T-cell (primary cell): Measurements from ENCODE around the gene WWC2. TPM values are rescaled to one million over a fixed set of nuclear protein-coding genes. Genes with fewer than 3 reads are reported as not detected.

Experiments
- ATAC-seq, 4 experiments: fragments of 200-7000 bp in 3 of 4; fragments of 150-1000 bp in 1 of 4; cut with Tn5 transposase; replicated peaks in 1 of 4; 1 replicate in 3 of 4; 2 replicates in 1 of 4; pipeline ENCODE4 v1.10.0; 2021; ENCODE audit warnings: moderate library complexity in 3 of 4, mild to moderate bottlenecking in 2 of 4, moderate number of reproducible peaks in 1 of 4
- CTCF ChIA-PET, 2 donors: fragments of 300-600 bp; sonication (Branson Sonifier 250); formaldehyde crosslinking; loops; one replicate each; lab custom pipeline; 2022; ENCODE audit warnings: antibody characterized with exemption in 2 of 2; lab: Charles Lee
- POLR2A ChIA-PET, 2 donors: fragments of 300-600 bp; sonication (Branson Sonifier 250); formaldehyde crosslinking; loops; one replicate each; lab custom pipeline; 2022; ENCODE audit warnings: antibody characterized with exemption in 2 of 2; lab: Charles Lee
- DNase-seq, 35 experiments: peaks; one replicate each; pipeline versions ENCODE4 v3.0.0 to v3.0.0-alpha.2; 2013 to 2023
- H3K27ac ChIP-seq: one replicate; pipeline ENCODE4 v1.5.1; 2013; ENCODE audit warnings: low read length
- H3K27me3 ChIP-seq, 2 experiments: replicated peaks in 1 of 2; 1 replicate in 1 of 2; 2 replicates in 1 of 2; pipeline versions ENCODE4 v1.6.1 to v1.7.0; 2013; ENCODE audit warnings: low read length in 1 of 2, mixed read lengths in 1 of 2; ENCODE audit not compliant: control insufficient read depth in 2 of 2, insufficient read depth in 2 of 2; ENCODE audit errors: extremely low read depth in 1 of 2
- H3K36me3 ChIP-seq, 2 donors: 1 replicate in 1 of 2; 2 replicates in 1 of 2; pipeline versions ENCODE4 v1.6.1 to v1.7.0; 2013; ENCODE audit warnings: low read length in 1 of 2; ENCODE audit not compliant: control insufficient read depth in 2 of 2, insufficient read depth in 1 of 2; ENCODE audit errors: extremely low read depth in 1 of 2
- H3K4me1 ChIP-seq, 2 experiments: 1 replicate in 1 of 2; 2 replicates in 1 of 2; pipeline versions ENCODE4 v1.6.1 to v1.7.0; 2013; ENCODE audit warnings: low read length in 2 of 2, mixed read lengths in 1 of 2; ENCODE audit not compliant: insufficient read depth in 2 of 2, control insufficient read depth in 1 of 2; ENCODE audit errors: extremely low read depth in 1 of 2
- H3K4me3 ChIP-seq, 2 donors: 1 replicate in 1 of 2; 2 replicates in 1 of 2; pipeline versions ENCODE4 v1.5.1 to v1.7.0; 2013; ENCODE audit warnings: mild to moderate bottlenecking in 2 of 2, low read length in 1 of 2, moderate library complexity in 1 of 2; ENCODE audit not compliant: control insufficient read depth in 1 of 2; ENCODE audit errors: extremely low read depth in 1 of 2
- H3K9me3 ChIP-seq: 2 replicates; pipeline ENCODE4 v1.7.0; 2013
- H3K27ac Mint-ChIP-seq, 2 donors: one replicate each; pipeline ENCODE4 v1.8.0; 2020 to 2021; ENCODE audit warnings: mild to moderate bottlenecking in 2 of 2, mixed read lengths in 2 of 2
- H3K27me3 Mint-ChIP-seq, 2 donors: one replicate each; pipeline ENCODE4 v1.8.0; 2021 to 2022; ENCODE audit warnings: mixed read lengths in 2 of 2
- H3K36me3 Mint-ChIP-seq: one replicate; pipeline ENCODE4 v1.8.0; 2021; ENCODE audit warnings: mixed read lengths
- H3K4me1 Mint-ChIP-seq, 3 donors: one replicate each; pipeline ENCODE4 v1.8.0; 2020 to 2022; ENCODE audit warnings: mixed read lengths in 3 of 3, mild to moderate bottlenecking in 1 of 3
- H3K4me3 Mint-ChIP-seq, 3 donors: one replicate each; pipeline ENCODE4 v1.8.0; 2020 to 2022; ENCODE audit warnings: mild to moderate bottlenecking in 3 of 3, mixed read lengths in 3 of 3, moderate library complexity in 3 of 3
- H3K9me3 Mint-ChIP-seq, 3 donors: one replicate each; pipeline ENCODE4 v1.8.0; 2020 to 2022; ENCODE audit warnings: mixed read lengths in 3 of 3
- WGBS: methylation state at CpG from one replicate; pipeline ENCODE4 v1.1.5; 2013; ENCODE audit warnings: missing lambda C conversion rate; ENCODE audit not compliant: insufficient coverage; 5-methylcytosine and 5-hydroxymethylcytosine counted together
- total RNA-seq, 35 experiments: library from RNA in 6 of 35; stranded (reverse) in 6 of 35; fragments of 120-200 nt in 1 of 35; gene quantifications; one replicate each; pipeline versions ENCODE4 v1.2.1 to v1.2.4 and lab custom pipeline; 2013 to 2026

The WWC2 gene
- total RNA-seq, 5 donors from 2014 or later (not counting 1 experiment from before 2014, with no cell fraction given) = 5.0 to 9.1 (median 7.3) TPM

GRCh38 chr4:183106839-183107238, 7.8 kb downstream of the WWC2 start:
- no peak for ATAC-seq
- ChIA-PET POLR2A (no interaction called here), CTCF (no interaction called here)
- no peaks in the 10 kb centered on the region for H3K9me3 Mint-ChIP-seq
- H3K4me1 ChIP-seq = no peaks in the 10 kb centered on the region
- H3K27me3 Mint-ChIP-seq = peaks cover 7 to 11% of the 10 kb centered on the region in 2 donors
- H3K36me3 Mint-ChIP-seq = no peaks in the 10 kb centered on the region
- no peak overlapping the region for H3K27ac Mint-ChIP-seq
- no peak overlapping the region for H3K4me3 Mint-ChIP-seq
- H3K27me3 ChIP-seq = peaks cover 5 to 26% of the 10 kb centered on the region in 2 experiments
- H3K9me3 ChIP-seq = no peaks in the 10 kb centered on the region
- DNase-seq = no peak
- WGBS = 100% methylated on average over 1 of the region's 4 CpGs
- H3K36me3 ChIP-seq = no peaks in the 10 kb centered on the region
- no peak overlapping the region for H3K27ac ChIP-seq
- peaks cover 0 to 3% (median 0%) of the 10 kb centered on the region in 3 donors for H3K4me1 Mint-ChIP-seq
- no peak overlapping the region for H3K4me3 ChIP-seq

GRCh38 chr4:183107891-183108459, 8.9 kb downstream of the WWC2 start:
- Mint-ChIP-seq H3K4me1 (peaks cover 0 to 4% (median 0%) of the 10 kb centered on the region in 3 donors), H3K27me3 (peaks cover 0 to 5% of the 10 kb centered on the region in 2 donors), H3K9me3 (no peaks in the 10 kb centered on the region), H3K27ac (no peak overlapping the region), H3K36me3 (no peaks in the 10 kb centered on the region), H3K4me3 (no peak overlapping the region)
- Histone ChIP-seq H3K36me3 (no peaks in the 10 kb centered on the region), H3K27ac (no peak overlapping the region), H3K4me1 (no peaks in the 10 kb centered on the region), H3K9me3 (no peaks in the 10 kb centered on the region), H3K4me3 (no peak overlapping the region), H3K27me3 (peaks cover 0 to 26% of the 10 kb centered on the region in 2 experiments)
- WGBS = 80% methylated on average over 1 of the region's 5 CpGs
- ATAC-seq (no peak), DNase-seq (no peak)
- POLR2A ChIA-PET = no interaction called here
- CTCF ChIA-PET = no interaction called here

- Histone ChIP-seq H3K9me3 (no peaks in the 10 kb centered on the region), H3K27ac (no peak overlapping the region), H3K27me3 (peaks cover 0 to 12% of the 10 kb centered on the region in 2 experiments), H3K4me1 (no peaks in the 10 kb centered on the region), H3K4me3 (no peak overlapping the region), H3K36me3 (no peaks in the 10 kb centered on the region)
- Mint-ChIP-seq H3K9me3 (no peaks in the 10 kb centered on the region), H3K27ac (no peak overlapping the region), H3K27me3 (peaks cover 0 to 5% of the 10 kb centered on the region in 2 donors), H3K4me3 (no peak overlapping the region), H3K36me3 (no peaks in the 10 kb centered on the region), H3K4me1 (peaks cover 0 to 10% (median 4%) of the 10 kb centered on the region in 3 donors)
- ChIA-PET CTCF (interaction anchor here (0.6 to 0.9 kb wide), 4 partner anchors 66 to 176 kb away, joined by 3 to 5 read pairs (median 3); no protein-coding TSS in a partner anchor), POLR2A (interaction anchor here in 1 of 2 donors (0.6 to 0.7 kb wide), 2 partner anchors 9 to 92 kb away, joined by 3 to 7 read pairs; no protein-coding TSS in a partner anchor)
- ATAC-seq = no peak
- no peak for DNase-seq
Observed at GRCh38 chr4:183110244-183110643, 11.2 kb downstream of the WWC2 start.

GRCh38 chr4:183111452-183111885, 12.4 kb downstream of the WWC2 start:
- H3K27me3 Mint-ChIP-seq = peaks cover 3 to 5% of the 10 kb centered on the region in 2 donors
- no peaks in the 10 kb centered on the region for H3K36me3 ChIP-seq
- H3K27ac ChIP-seq = no peak overlapping the region
- no peak overlapping the region for H3K27ac Mint-ChIP-seq
- CTCF ChIA-PET = no interaction called here
- POLR2A ChIA-PET = no interaction called here
- no peaks in the 10 kb centered on the region for H3K9me3 ChIP-seq
- WGBS = no CpG with 5 or more reads among the region's 4 CpGs
- peaks cover 0 to 5% of the 10 kb centered on the region in 2 experiments for H3K27me3 ChIP-seq
- H3K4me3 ChIP-seq = no peak overlapping the region
- H3K4me3 Mint-ChIP-seq = no peak overlapping the region
- H3K4me1 ChIP-seq = no peaks in the 10 kb centered on the region
- no peaks in the 10 kb centered on the region for H3K9me3 Mint-ChIP-seq
- no peak for ATAC-seq
- H3K36me3 Mint-ChIP-seq = no peaks in the 10 kb centered on the region
- no peak for DNase-seq
- H3K4me1 Mint-ChIP-seq = peaks cover 0 to 10% (median 4%) of the 10 kb centered on the region in 3 donors

GRCh38 chr4:183118141-183118540, 19.1 kb downstream of the WWC2 start:
- no peak overlapping the region for H3K27ac Mint-ChIP-seq
- WGBS = no CpG with 5 or more reads among the region's 2 CpGs
- no peaks in the 10 kb centered on the region for H3K4me1 ChIP-seq
- H3K27ac ChIP-seq = no peak overlapping the region
- peaks cover 0 to 6% of the 10 kb centered on the region in 2 experiments for H3K27me3 ChIP-seq
- peaks cover 0 to 6% of the 10 kb centered on the region in 2 donors for H3K27me3 Mint-ChIP-seq
- ATAC-seq (no peak), DNase-seq (no peak)
- peaks cover 0 to 10% (median 0%) of the 10 kb centered on the region in 3 donors for H3K4me1 Mint-ChIP-seq
- H3K4me3 Mint-ChIP-seq = no peak overlapping the region
- ChIA-PET POLR2A (no interaction called here), CTCF (no interaction called here)
- H3K4me3 ChIP-seq = no peak overlapping the region
- H3K36me3 Mint-ChIP-seq = no peaks in the 10 kb centered on the region
- H3K36me3 ChIP-seq = no peaks in the 10 kb centered on the region
- H3K9me3 ChIP-seq = no peaks in the 10 kb centered on the region
- H3K9me3 Mint-ChIP-seq = no peaks in the 10 kb centered on the region

GRCh38 chr4:183118585-183118984, 19.5 kb downstream of the WWC2 start:
- Mint-ChIP-seq H3K4me3 (no peak overlapping the region), H3K36me3 (no peaks in the 10 kb centered on the region), H3K27me3 (peaks cover 0 to 6% of the 10 kb centered on the region in 2 donors), H3K9me3 (no peaks in the 10 kb centered on the region), H3K27ac (no peak overlapping the region), H3K4me1 (peaks cover 0 to 6% (median 0%) of the 10 kb centered on the region in 3 donors)
- DNase-seq = no peak
- CTCF ChIA-PET = no interaction called here
- WGBS = no CpG with 5 or more reads among the region's 3 CpGs
- ATAC-seq = no peak
- H3K27me3 ChIP-seq = peaks cover 0 to 4% of the 10 kb centered on the region in 2 experiments
- no peak overlapping the region for H3K27ac ChIP-seq
- H3K4me3 ChIP-seq = no peak overlapping the region
- no peaks in the 10 kb centered on the region for H3K4me1 ChIP-seq
- no peaks in the 10 kb centered on the region for H3K9me3 ChIP-seq
- H3K36me3 ChIP-seq = no peaks in the 10 kb centered on the region
- POLR2A ChIA-PET = no interaction called here
